ENCODE measurements around the gene MT1H. TPM values are rescaled to one million over a fixed set of nuclear protein-coding genes. Genes with fewer than 3 reads are reported as not detected.
A peak's percentile ranks its signal among the peaks of the same experiment; 100 is the strongest.

Gene MT1H
- total RNA-seq, 1 experiment from 2014 or later = not detected

GRCh38 chr16:56643833-56644232 lies 25.8 kb upstream of the MT1H start:
- CTCF ChIA-PET = interaction anchor here (0.6 to 2.4 kb wide), 8 partner anchors 13 to 1565 kb away, joined by 3 to 11 read pairs (median 3); no protein-coding TSS in a partner anchor
- POLR2A ChIA-PET = interaction anchor here (0.8 to 2.8 kb wide), 8 partner anchors 9 to 35 kb away, joined by 3 to 47 read pairs (median 4); partner anchors contain the start of genes MT1E and MT2A
- DNase-seq (ENCODE audit: low read depth, low spot score) (no peak), ATAC-seq (no peak)
- peak overlapping the region; percentile 17 to 46 for H3K4me3 ChIP-seq (replicated peaks in 1 of 2; ENCODE audit: low read depth in 1 of 2, low read length in 2 of 2)
- no peaks in the 10 kb centered on the region for H3K9me2 ChIP-seq (ENCODE audit: insufficient read depth)
- peak overlapping the region; percentile 72 for H3K4me2 ChIP-seq (ENCODE audit: low read length)
- no peak overlapping the region for H3K27ac ChIP-seq (ENCODE audit: low read depth, low read length)
- H3K9ac ChIP-seq (ENCODE audit: low read length) = peak overlapping the region; percentile 43; the same call in 1 of the 2 replicates
- no peaks in the 10 kb centered on the region for H3K79me2 ChIP-seq (ENCODE audit: insufficient read depth, low read length)
- H3K27me3 ChIP-seq (ENCODE audit: insufficient read depth, low read length) = no peaks in the 10 kb centered on the region
- H3K36me3 ChIP-seq (ENCODE audit: control insufficient read depth in 1 of 2, insufficient read depth in 2 of 2, low read length in 2 of 2) = no peaks in the 10 kb centered on the region
- no peak for TF ChIP-seq POLR2AphosphoS5 (IDR thresholded peaks at IDR 0.05; ENCODE audit: low read depth, low read length)
- TF ChIP-seq SIN3A (IDR thresholded peaks at IDR 0.05; ENCODE audit: low read depth) = no peak
- TF ChIP-seq EZH2phosphoT487 (IDR thresholded peaks at IDR 0.05; ENCODE audit: borderline replicate concordance) = no peak
- no peak for TF ChIP-seq CEBPB (IDR thresholded peaks at IDR 0.05; ENCODE audit: low read depth)
- TF ChIP-seq SRF (IDR thresholded peaks at IDR 0.05; ENCODE audit: low read depth) = no peak
- no peak for TF ChIP-seq ZFX (IDR thresholded peaks at IDR 0.05)
- no peak for TF ChIP-seq JUND (IDR thresholded peaks at IDR 0.05)
- H3K4me1 ChIP-seq (ENCODE audit: control insufficient read depth in 1 of 2, insufficient read depth in 2 of 2, low read length in 2 of 2) = peaks cover 11 to 21% of the 10 kb centered on the region in 2 experiments
- intact Hi-C loops (cut with micrococcal nuclease) = no loop called here
- H3K9me3 ChIP-seq (ENCODE audit: control insufficient read depth in 1 of 2, insufficient read depth in 1 of 2, low read depth in 1 of 2, low read length in 2 of 2) = no peaks in the 10 kb centered on the region
- RAD21 ChIA-PET (ENCODE audit: low non-redundant PET in 1 of 2, low total read pairs in 2 of 2, uncharacterized antibody in 2 of 2, unreplicated experiment in 2 of 2) = interaction anchor here (0.8 to 1.1 kb wide), 2 partner anchors 17 to 58 kb away, joined by 4 to 5 read pairs; no protein-coding TSS in a partner anchor
- H4K20me1 ChIP-seq (ENCODE audit: insufficient read depth) = no peaks in the 10 kb centered on the region
- H2AFZ ChIP-seq (ENCODE audit: low read depth, low read length, poor library complexity, severe bottlenecking) = peak overlapping the region; percentile 46
- no TSS peak for BruUV-seq (replicated peaks)

DNA sequence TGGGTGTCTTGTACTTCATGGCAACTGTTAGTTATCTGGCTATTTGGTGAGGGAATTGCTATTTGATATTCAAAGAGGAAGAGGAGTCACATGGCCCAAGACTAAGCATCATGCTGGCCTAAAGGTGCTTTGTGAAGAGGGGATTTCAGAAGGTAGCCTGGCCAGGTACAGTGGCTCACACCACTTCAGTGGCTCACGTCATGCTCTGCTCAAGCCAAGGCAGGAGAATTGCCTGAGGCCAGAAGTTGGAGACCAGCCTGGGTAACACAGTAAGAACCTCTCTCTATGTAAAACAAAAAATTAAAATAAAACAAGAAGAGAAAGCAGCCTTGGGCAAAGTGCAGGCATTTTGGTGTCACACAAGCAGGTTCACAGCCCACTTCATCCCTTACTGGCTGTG lies 24.3 kb upstream of the MT1H start:
- Histone ChIP-seq H2AFZ (ENCODE audit: low read depth, low read length, poor library complexity, severe bottlenecking) (no peak overlapping the region), H3K4me2 (ENCODE audit: low read length) (no peak overlapping the region), H3K4me1 (ENCODE audit: control insufficient read depth in 1 of 2, insufficient read depth in 2 of 2, low read length in 2 of 2) (peaks cover 11 to 21% of the 10 kb centered on the region in 2 experiments), H3K9ac (ENCODE audit: low read length) (no peak overlapping the region), H3K36me3 (ENCODE audit: control insufficient read depth in 1 of 2, insufficient read depth in 2 of 2, low read length in 2 of 2) (no peaks in the 10 kb centered on the region), H3K4me3 (replicated peaks in 1 of 2; ENCODE audit: low read depth in 1 of 2, low read length in 2 of 2) (no peak overlapping the region), H3K79me2 (ENCODE audit: insufficient read depth, low read length) (no peaks in the 10 kb centered on the region), H3K9me2 (ENCODE audit: insufficient read depth) (no peaks in the 10 kb centered on the region), H3K27me3 (ENCODE audit: insufficient read depth, low read length) (no peaks in the 10 kb centered on the region), H3K9me3 (ENCODE audit: control insufficient read depth in 1 of 2, insufficient read depth in 1 of 2, low read depth in 1 of 2, low read length in 2 of 2) (no peaks in the 10 kb centered on the region), H4K20me1 (ENCODE audit: insufficient read depth) (no peaks in the 10 kb centered on the region), H3K27ac (ENCODE audit: low read depth, low read length) (no peak overlapping the region)
- TF ChIP-seq POLR2A (IDR thresholded peaks at IDR 0.05; ENCODE audit: borderline replicate concordance, extremely low read depth, insufficient read depth, insufficient read length) (no peak), EGR1 (IDR thresholded peaks at IDR 0.05; ENCODE audit: low read depth) (no peak), POLR2AphosphoS5 (IDR thresholded peaks at IDR 0.05; ENCODE audit: low read depth, low read length) (no peak), FOSL1 (IDR thresholded peaks at IDR 0.05; ENCODE audit: low read depth) (no peak), TCF7L2 (IDR thresholded peaks at IDR 0.05; ENCODE audit: borderline replicate concordance, extremely low read depth, insufficient read depth, insufficient read length) (no peak), CBX3 (IDR thresholded peaks at IDR 0.05; ENCODE audit: low read depth) (no peak), ZNF274 (IDR thresholded peaks at IDR 0.05; ENCODE audit: low read depth, low read length) (no peak)
- ChIA-PET CTCF (no interaction called here), RAD21 (ENCODE audit: low non-redundant PET in 1 of 2, low total read pairs in 2 of 2, uncharacterized antibody in 2 of 2, unreplicated experiment in 2 of 2) (no interaction called here), POLR2A (no interaction called here)
- ATAC-seq (no peak), DNase-seq (ENCODE audit: low read depth, low spot score) (no peak)
- BruUV-seq (replicated peaks) = no TSS peak
- intact Hi-C loops (cut with micrococcal nuclease) = no loop called here

Data from HCT116 (cell line).